HepG2 (cell line): Measurements from ENCODE around the gene EMILIN1. TPM values are rescaled to one million over a fixed set of nuclear protein-coding genes. Genes with fewer than 3 reads are reported as not detected.
A peak's percentile ranks its signal among the peaks of the same experiment; 100 is the strongest.

ENCODE experiments used
- AGO2 ChIP-seq: fragments of 200-400 bp; formaldehyde crosslinking; optimal IDR thresholded peaks from 2 replicates; pipeline ENCODE3; 2017; ENCODE audit warnings: mild to moderate bottlenecking, low read depth, low read length, moderate library complexity
- BRD4 ChIP-seq: sonication (generic); formaldehyde crosslinking; IDR thresholded peaks from 2 replicates; pipeline ENCODE4 v1.4.0; 2020; ENCODE audit warnings: missing genetic modification reagents
- ESRRA ChIP-seq: sonication (generic); formaldehyde crosslinking; IDR thresholded peaks from 2 replicates; pipeline ENCODE4 v1.5.1; 2020; ENCODE audit warnings: mild to moderate bottlenecking, low read depth, missing genetic modification reagents
- HOXA9 ChIP-seq: sonication (generic); formaldehyde crosslinking; IDR thresholded peaks from 2 replicates; pipeline ENCODE4 v1.8.1; 2022; ENCODE audit warnings: missing genetic modification reagents, mild to moderate bottlenecking, moderate library complexity, borderline replicate concordance
- IKZF4 ChIP-seq: sonication (generic); formaldehyde crosslinking; IDR thresholded peaks from 2 replicates; pipeline ENCODE4 v1.5.1; 2020; ENCODE audit warnings: borderline replicate concordance, mild to moderate bottlenecking, low read depth, missing genetic modification reagents; ENCODE audit errors: not compliant biosample characterization
- JUND ChIP-seq: sonication (generic); formaldehyde crosslinking; IDR thresholded peaks from 2 replicates; pipeline ENCODE4 v1.8.0; 2022; ENCODE audit warnings: mild to moderate bottlenecking, missing genetic modification reagents
- MEIS2 ChIP-seq: sonication (generic); formaldehyde crosslinking; IDR thresholded peaks from 2 replicates; pipeline ENCODE4 v1.9.0; 2021; ENCODE audit warnings: mild to moderate bottlenecking, missing genetic modification reagents
- PCBP1 ChIP-seq: fragments of 200-400 bp; formaldehyde crosslinking; IDR thresholded peaks from 2 replicates; pipeline ENCODE4 v1.6.1; 2017; ENCODE audit warnings: mild to moderate bottlenecking, low read depth, low read length, borderline replicate concordance
- POLR2AphosphoS5 ChIP-seq: IDR thresholded peaks from 2 replicates; pipeline ENCODE4 v1.6.1; 2012; ENCODE audit warnings: low read depth, low read length
- SIN3A ChIP-seq: IDR thresholded peaks from 2 replicates; pipeline ENCODE4 v1.6.1; 2011; ENCODE audit warnings: low read depth, mild to moderate bottlenecking, control low read depth, low read length, borderline replicate concordance
- TARDBP ChIP-seq: sonication (generic); formaldehyde crosslinking; IDR thresholded peaks from 2 replicates; pipeline ENCODE4 v1.8.0; 2022; ENCODE audit warnings: mild to moderate bottlenecking, missing genetic modification reagents
- TEAD3 ChIP-seq: optimal IDR thresholded peaks from 2 replicates; pipeline ENCODE3; 2016; ENCODE audit warnings: borderline replicate concordance
- ZNF329 ChIP-seq: sonication (generic); formaldehyde crosslinking; IDR thresholded peaks from 2 replicates; pipeline ENCODE4 v1.9.0; 2021; ENCODE audit warnings: low read depth, mild to moderate bottlenecking, missing genetic modification reagents
- ZNF335 ChIP-seq: sonication (generic); formaldehyde crosslinking; IDR thresholded peaks from 2 replicates; pipeline ENCODE4 v1.4.0; 2020; ENCODE audit warnings: missing genetic modification reagents
- ZNF577 ChIP-seq: sonication (generic); formaldehyde crosslinking; IDR thresholded peaks from 2 replicates; pipeline ENCODE4 v1.4.0; 2020; ENCODE audit warnings: mild to moderate bottlenecking, low read depth, missing genetic modification reagents, borderline replicate concordance
- ZNF614 ChIP-seq: IDR thresholded peaks from 2 replicates; pipeline ENCODE4 v1.6.1; 2018; ENCODE audit warnings: missing biosample characterization, missing genetic modification reagents, inconsistent platforms, borderline replicate concordance
- ZNF788 ChIP-seq: sonication (generic); formaldehyde crosslinking; IDR thresholded peaks from 2 replicates; pipeline ENCODE4 v1.5.0; 2020; ENCODE audit warnings: mild to moderate bottlenecking, missing genetic modification reagents, borderline replicate concordance
- polyA plus RNA-seq, 8 experiments: library from polyadenylated mRNA; depleted of rRNA in 3 of 8; stranded (reverse) in 7 of 8; unstranded in 1 of 8; fragments of >200 nt; fragmentation: Illumina TruSeq in 4 of 8; extraction: Trizol in 4 of 8; gene quantifications; 2 replicates each; pipeline versions ENCODE4 v1.2.1 to v1.2.3, GENCODE V29; 2011 to 2016; ENCODE audit warnings: low read depth in 4 of 8, missing spikeins in 1 of 8, mixed read lengths in 1 of 8; ENCODE audit not compliant: insufficient read depth in 1 of 8
- total RNA-seq, 5 experiments: library from RNA; depleted of rRNA; stranded (reverse); fragments of >200 nt; fragmentation: Illumina TruSeq; extraction: Trizol; gene quantifications; 2 replicates each; pipeline ENCODE4 v1.2.3, GENCODE V29; 2016; ENCODE audit warnings: low read depth in 1 of 5
- TF ChIP-seq, protein P1 (sequence below): sonication (generic); formaldehyde crosslinking; IDR thresholded peaks from 2 replicates; pipeline ENCODE4 v1.5.0; 2020; ENCODE audit warnings: missing genetic modification reagents
- TF ChIP-seq, protein P2 (sequence below): IDR thresholded peaks from 2 replicates; pipeline ENCODE4 v1.6.1; 2016; ENCODE audit warnings: low read depth, control low read depth
- TF ChIP-seq, protein P3 (sequence below): sonication (generic); formaldehyde crosslinking; IDR thresholded peaks from 2 replicates; pipeline ENCODE4 v1.8.0; 2022; ENCODE audit warnings: mild to moderate bottlenecking, missing genetic modification reagents; ENCODE audit not compliant: insufficient replicate concordance
- TF ChIP-seq, protein P4 (sequence below): sonication (generic); formaldehyde crosslinking; IDR thresholded peaks from 2 replicates; pipeline ENCODE4 v1.8.1; 2022; ENCODE audit warnings: low read depth, mild to moderate bottlenecking, missing genetic modification reagents
- TF ChIP-seq, protein P5 (sequence below): sonication (generic); formaldehyde crosslinking; IDR thresholded peaks from 2 replicates; pipeline ENCODE4 v1.5.0; 2020; ENCODE audit warnings: missing genetic modification reagents

EMILIN1 gene
- total and polyA plus RNA-seq, 2 of the 13 experiments (the other 11 are each of a cell fraction or from before 2014, with no cell fraction given): 8.1 to 9.7 TPM

DNA sequence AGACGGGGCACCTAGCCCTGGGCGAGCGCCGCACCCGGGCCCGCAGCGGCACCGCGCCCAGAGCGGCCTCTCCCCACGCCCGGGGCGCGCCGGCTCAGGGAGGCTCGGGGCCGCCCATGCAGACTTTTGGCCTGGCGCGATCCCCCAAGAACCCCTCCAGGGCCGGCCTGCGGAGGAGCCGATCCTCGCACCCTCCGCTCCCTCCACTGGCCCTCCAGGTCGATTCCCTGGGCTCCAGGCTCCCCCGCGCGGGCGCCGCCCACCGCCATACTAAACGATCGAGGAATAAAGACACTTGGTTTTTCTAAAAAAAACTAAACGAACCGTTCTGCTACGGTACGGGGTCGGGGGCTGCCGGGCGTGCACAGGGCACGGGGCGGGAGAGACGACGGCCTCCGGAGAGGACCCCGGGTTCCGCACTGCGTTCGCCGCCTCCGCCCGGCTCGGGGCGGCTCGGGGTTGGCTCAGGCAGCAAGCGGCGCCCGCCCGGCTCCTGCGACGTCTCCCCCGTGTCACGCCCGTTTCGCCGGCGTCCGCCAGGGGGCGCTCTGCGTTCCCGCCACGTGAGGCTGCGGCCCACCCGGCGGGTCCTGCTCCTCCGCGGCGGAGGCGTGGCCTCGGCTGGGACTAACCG lies 7.8 kb downstream of the EMILIN1 start (continued):
- TF ChIP-seq TEAD3 (CRISPR knock-in tag): peak; percentile 66
- TF ChIP-seq JUND (CRISPR knock-in tag): no peak
- TF ChIP-seq PCBP1: no peak
- peak; percentile 82 for TF ChIP-seq AGO2
- peak; percentile 61; the same call in 1 of the 2 replicates for TF ChIP-seq ZNF335 (CRISPR knock-in tag)
- peak; percentile 54 for TF ChIP-seq ZNF788 (CRISPR knock-in tag)
- peak; percentile 61 for TF ChIP-seq POLR2AphosphoS5
- TF ChIP-seq ZNF577: 0 out of 2 replicates have a peak, but pooled peaks have one; percentile 50
- TF ChIP-seq, protein P1, sequence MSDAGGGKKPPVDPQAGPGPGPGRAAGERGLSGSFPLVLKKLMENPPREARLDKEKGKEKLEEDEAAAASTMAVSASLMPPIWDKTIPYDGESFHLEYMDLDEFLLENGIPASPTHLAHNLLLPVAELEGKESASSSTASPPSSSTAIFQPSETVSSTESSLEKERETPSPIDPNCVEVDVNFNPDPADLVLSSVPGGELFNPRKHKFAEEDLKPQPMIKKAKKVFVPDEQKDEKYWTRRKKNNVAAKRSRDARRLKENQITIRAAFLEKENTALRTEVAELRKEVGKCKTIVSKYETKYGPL (CRISPR knock-in tag): peak; percentile 47
- TF ChIP-seq, protein P2, sequence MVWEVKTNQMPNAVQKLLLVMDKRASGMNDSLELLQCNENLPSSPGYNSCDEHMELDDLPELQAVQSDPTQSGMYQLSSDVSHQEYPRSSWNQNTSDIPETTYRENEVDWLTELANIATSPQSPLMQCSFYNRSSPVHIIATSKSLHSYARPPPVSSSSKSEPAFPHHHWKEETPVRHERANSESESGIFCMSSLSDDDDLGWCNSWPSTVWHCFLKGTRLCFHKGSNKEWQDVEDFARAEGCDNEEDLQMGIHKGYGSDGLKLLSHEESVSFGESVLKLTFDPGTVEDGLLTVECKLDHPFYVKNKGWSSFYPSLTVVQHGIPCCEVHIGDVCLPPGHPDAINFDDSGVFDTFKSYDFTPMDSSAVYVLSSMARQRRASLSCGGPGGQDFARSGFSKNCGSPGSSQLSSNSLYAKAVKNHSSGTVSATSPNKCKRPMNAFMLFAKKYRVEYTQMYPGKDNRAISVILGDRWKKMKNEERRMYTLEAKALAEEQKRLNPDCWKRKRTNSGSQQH: peak; percentile 92
- TF ChIP-seq, protein P3, sequence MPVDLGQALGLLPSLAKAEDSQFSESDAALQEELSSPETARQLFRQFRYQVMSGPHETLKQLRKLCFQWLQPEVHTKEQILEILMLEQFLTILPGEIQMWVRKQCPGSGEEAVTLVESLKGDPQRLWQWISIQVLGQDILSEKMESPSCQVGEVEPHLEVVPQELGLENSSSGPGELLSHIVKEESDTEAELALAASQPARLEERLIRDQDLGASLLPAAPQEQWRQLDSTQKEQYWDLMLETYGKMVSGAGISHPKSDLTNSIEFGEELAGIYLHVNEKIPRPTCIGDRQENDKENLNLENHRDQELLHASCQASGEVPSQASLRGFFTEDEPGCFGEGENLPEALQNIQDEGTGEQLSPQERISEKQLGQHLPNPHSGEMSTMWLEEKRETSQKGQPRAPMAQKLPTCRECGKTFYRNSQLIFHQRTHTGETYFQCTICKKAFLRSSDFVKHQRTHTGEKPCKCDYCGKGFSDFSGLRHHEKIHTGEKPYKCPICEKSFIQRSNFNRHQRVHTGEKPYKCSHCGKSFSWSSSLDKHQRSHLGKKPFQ (CRISPR knock-in tag): peak; percentile 88
- TF ChIP-seq SIN3A: peak; percentile 90
- TF ChIP-seq, protein P4, sequence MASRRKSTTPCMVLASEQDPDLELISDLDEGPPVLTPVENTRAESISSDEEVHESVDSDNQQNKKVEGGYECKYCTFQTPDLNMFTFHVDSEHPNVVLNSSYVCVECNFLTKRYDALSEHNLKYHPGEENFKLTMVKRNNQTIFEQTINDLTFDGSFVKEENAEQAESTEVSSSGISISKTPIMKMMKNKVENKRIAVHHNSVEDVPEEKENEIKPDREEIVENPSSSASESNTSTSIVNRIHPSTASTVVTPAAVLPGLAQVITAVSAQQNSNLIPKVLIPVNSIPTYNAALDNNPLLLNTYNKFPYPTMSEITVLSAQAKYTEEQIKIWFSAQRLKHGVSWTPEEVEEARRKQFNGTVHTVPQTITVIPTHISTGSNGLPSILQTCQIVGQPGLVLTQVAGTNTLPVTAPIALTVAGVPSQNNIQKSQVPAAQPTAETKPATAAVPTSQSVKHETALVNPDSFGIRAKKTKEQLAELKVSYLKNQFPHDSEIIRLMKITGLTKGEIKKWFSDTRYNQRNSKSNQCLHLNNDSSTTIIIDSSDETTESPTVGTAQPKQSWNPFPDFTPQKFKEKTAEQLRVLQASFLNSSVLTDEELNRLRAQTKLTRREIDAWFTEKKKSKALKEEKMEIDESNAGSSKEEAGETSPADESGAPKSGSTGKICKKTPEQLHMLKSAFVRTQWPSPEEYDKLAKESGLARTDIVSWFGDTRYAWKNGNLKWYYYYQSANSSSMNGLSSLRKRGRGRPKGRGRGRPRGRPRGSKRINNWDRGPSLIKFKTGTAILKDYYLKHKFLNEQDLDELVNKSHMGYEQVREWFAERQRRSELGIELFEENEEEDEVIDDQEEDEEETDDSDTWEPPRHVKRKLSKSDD (CRISPR knock-in tag): peak; percentile 85
- TF ChIP-seq IKZF4 (CRISPR knock-in tag): peak; percentile 22
- 0 out of 2 replicates have a peak, but pooled peaks have one; percentile 23 for TF ChIP-seq ESRRA
- TF ChIP-seq, protein P5, sequence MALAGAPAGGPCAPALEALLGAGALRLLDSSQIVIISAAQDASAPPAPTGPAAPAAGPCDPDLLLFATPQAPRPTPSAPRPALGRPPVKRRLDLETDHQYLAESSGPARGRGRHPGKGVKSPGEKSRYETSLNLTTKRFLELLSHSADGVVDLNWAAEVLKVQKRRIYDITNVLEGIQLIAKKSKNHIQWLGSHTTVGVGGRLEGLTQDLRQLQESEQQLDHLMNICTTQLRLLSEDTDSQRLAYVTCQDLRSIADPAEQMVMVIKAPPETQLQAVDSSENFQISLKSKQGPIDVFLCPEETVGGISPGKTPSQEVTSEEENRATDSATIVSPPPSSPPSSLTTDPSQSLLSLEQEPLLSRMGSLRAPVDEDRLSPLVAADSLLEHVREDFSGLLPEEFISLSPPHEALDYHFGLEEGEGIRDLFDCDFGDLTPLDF (CRISPR knock-in tag): peak; percentile 86; the same call in 1 of the 2 replicates
- TF ChIP-seq MEIS2 (CRISPR knock-in tag): peak; percentile 78; the same call in 1 of the 2 replicates
- TF ChIP-seq HOXA9 (CRISPR knock-in tag): no peak
- TF ChIP-seq ZNF614 (CRISPR knock-in tag): peak; percentile 88
- TF ChIP-seq ZNF329 (CRISPR knock-in tag): peak; percentile 50
- 0 out of 2 replicates have a peak, but pooled peaks have one; percentile 49 for TF ChIP-seq TARDBP (CRISPR knock-in tag)
- TF ChIP-seq BRD4 (CRISPR knock-in tag): peak; percentile 66; the same call in 1 of the 2 replicates
